Measurements from ENCODE around the gene ALG5.

Gene ALG5

GRCh38 chr13:36999054-36999714, at the start of gene ALG5:
Gene ALG5, minus strand, starts transcription at chr13:36999340. Its CDS starts 40 bp downstream, at chr13:36999300.
- peak; percentile 58 for TF ChIP-seq CTCF (IDR thresholded peaks at IDR 0.05; ENCODE audit: low read length, missing control alignments)
- H3K4me3 ChIP-seq (replicated peaks; ENCODE audit: low read depth, low read length), result peak within 1 kb of the TSS; percentile 96
- peak; percentile 89 for DNase-seq (ENCODE audit: low read depth)

GRCh38 chr13:37047846-37048245, 48.7 kb upstream of the ALG5 start:
- DNase-seq (ENCODE audit: low read depth), result no peak
- H3K4me3 ChIP-seq (replicated peaks; ENCODE audit: low read depth, low read length), result no peak overlapping the region
- TF ChIP-seq CTCF (IDR thresholded peaks at IDR 0.05; ENCODE audit: low read length, missing control alignments), result no peak

- no peak overlapping the region for H3K4me3 ChIP-seq (replicated peaks; ENCODE audit: low read depth, low read length)
Measured at GRCh38 chr13:37047032-37047431, 47.9 kb upstream of the ALG5 start.

GRCh38 chr13:37046062-37046461, 46.9 kb upstream of the ALG5 start:
- no peak overlapping the region for H3K4me3 ChIP-seq (replicated peaks; ENCODE audit: low read depth, low read length)
- DNase-seq (ENCODE audit: low read depth), result no peak
- TF ChIP-seq CTCF (IDR thresholded peaks at IDR 0.05; ENCODE audit: low read length, missing control alignments), result no peak

More at GRCh38 chr13:37047032-37047431, 47.9 kb upstream of the ALG5 start:
- no peak for DNase-seq (ENCODE audit: low read depth)
- no peak for TF ChIP-seq CTCF (IDR thresholded peaks at IDR 0.05; ENCODE audit: low read length, missing control alignments)

- TF ChIP-seq CTCF (IDR thresholded peaks at IDR 0.05; ENCODE audit: low read length, missing control alignments), result no peak
- no peak overlapping the region for H3K4me3 ChIP-seq (replicated peaks; ENCODE audit: low read depth, low read length)
- DNase-seq (ENCODE audit: low read depth), result no peak
Measured at GRCh38 chr13:37040789-37041188, 41.6 kb upstream of the ALG5 start.

GRCh38 chr13:37039896-37040295, 40.8 kb upstream of the ALG5 start:
- TF ChIP-seq CTCF (IDR thresholded peaks at IDR 0.05; ENCODE audit: low read length, missing control alignments), result no peak
- no peak overlapping the region for H3K4me3 ChIP-seq (replicated peaks; ENCODE audit: low read depth, low read length)
- DNase-seq (ENCODE audit: low read depth), result no peak

GRCh38 chr13:37037241-37037640, 38.1 kb upstream of the ALG5 start:
- TF ChIP-seq CTCF (IDR thresholded peaks at IDR 0.05; ENCODE audit: low read length, missing control alignments), result no peak
- no peak overlapping the region for H3K4me3 ChIP-seq (replicated peaks; ENCODE audit: low read depth, low read length)
- DNase-seq (ENCODE audit: low read depth), result no peak
